ENCODE data around the gene TNS4. TPM values are rescaled to one million over a fixed set of nuclear protein-coding genes. Genes with fewer than 3 reads are reported as not detected.

Gene TNS4
- total and polyA plus RNA-seq, 8 donors, result 0.03 to 1.6 (median 0.18) TPM; not detected in 2

DNA sequence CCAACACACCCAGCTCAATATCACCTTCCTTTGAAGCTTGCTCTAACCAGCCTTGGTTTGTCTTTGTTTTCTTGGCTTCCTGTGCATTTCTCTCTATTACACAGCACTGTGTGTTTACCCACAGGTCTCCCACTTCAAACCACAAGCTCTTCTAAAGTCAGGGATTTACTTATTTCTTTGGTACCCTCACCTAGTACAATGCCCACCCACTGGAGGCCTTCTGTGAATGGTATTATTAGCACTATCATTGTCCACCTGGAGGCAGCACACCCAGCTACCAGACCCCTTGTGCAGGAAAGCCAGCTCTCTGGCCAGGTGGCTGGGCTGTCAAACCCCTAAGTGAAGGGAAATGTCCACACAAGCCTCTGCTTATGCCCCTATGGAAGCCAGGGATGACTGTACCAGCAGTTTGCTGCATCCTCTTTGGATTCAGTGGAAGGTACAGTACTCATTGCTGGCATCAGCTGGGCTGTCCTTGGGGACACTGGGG, 74.4 kb downstream of the TNS4 start:
- TF ChIP-seq, protein P1, sequence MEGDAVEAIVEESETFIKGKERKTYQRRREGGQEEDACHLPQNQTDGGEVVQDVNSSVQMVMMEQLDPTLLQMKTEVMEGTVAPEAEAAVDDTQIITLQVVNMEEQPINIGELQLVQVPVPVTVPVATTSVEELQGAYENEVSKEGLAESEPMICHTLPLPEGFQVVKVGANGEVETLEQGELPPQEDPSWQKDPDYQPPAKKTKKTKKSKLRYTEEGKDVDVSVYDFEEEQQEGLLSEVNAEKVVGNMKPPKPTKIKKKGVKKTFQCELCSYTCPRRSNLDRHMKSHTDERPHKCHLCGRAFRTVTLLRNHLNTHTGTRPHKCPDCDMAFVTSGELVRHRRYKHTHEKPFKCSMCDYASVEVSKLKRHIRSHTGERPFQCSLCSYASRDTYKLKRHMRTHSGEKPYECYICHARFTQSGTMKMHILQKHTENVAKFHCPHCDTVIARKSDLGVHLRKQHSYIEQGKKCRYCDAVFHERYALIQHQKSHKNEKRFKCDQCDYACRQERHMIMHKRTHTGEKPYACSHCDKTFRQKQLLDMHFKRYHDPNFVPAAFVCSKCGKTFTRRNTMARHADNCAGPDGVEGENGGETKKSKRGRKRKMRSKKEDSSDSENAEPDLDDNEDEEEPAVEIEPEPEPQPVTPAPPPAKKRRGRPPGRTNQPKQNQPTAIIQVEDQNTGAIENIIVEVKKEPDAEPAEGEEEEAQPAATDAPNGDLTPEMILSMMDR (IDR thresholded peaks at IDR 0.05), result no peak

More for the DNA sequence above, 74.4 kb downstream of the TNS4 start:
- no peak for ATAC-seq
- Histone ChIP-seq H3K27me3 (no peaks in the 10 kb centered on the region), H3K36me3 (no peaks in the 10 kb centered on the region), H3K4me1 (peaks cover 0 to 5% of the 10 kb centered on the region in 2 donors), H3K9me3 (no peaks in the 10 kb centered on the region), H3K4me3 (no peak overlapping the region), H3K27ac (no peak overlapping the region)
- DNase-seq, result peak in 1 of 4 donors; percentile 12
- intact Hi-C loops (cut with DNase I), result no loop called here

Other genes with a start within 250 kb of the TNS4 start
- 10 to 100 TPM; 12.8 to 24.1 TPM for gene CDC6, start 213.7 kb downstream of the TNS4 start, total RNA-seq
- 10 to 100 TPM; 15.6 to 25.9 (median 20.3) TPM for gene CDC6, start 213.7 kb downstream of the TNS4 start, polyA plus RNA-seq (ENCODE audit: insufficient read length in 6 of 6)
- 10 to 100 TPM; 54.7 to 62.6 TPM for gene RARA, start 192.4 kb downstream of the TNS4 start, total RNA-seq
- 10 to 100 TPM; 45.5 to 58.6 (median 52.4) TPM for gene RARA, start 192.4 kb downstream of the TNS4 start, polyA plus RNA-seq (ENCODE audit: insufficient read length in 6 of 6)
- gene GJD3, start 136.9 kb downstream of the TNS4 start, total RNA-seq, result 1 to 10 TPM; 3.0 to 3.6 TPM
- under 1 TPM in 1 of 6 donors, not detected in 5; 0.18 TPM for gene GJD3, start 136.9 kb downstream of the TNS4 start, polyA plus RNA-seq (ENCODE audit: insufficient read length in 6 of 6)
- gene TOP2A, start 83.7 kb downstream of the TNS4 start, total RNA-seq, result 10 to 100 TPM; 18.1 to 40.0 TPM
- 100 to 1,000 TPM; 116 to 314 (median 158) TPM for gene TOP2A, start 83.7 kb downstream of the TNS4 start, polyA plus RNA-seq (ENCODE audit: insufficient read length in 6 of 6)
- 100 to 1,000 TPM; 333 to 407 TPM for gene IGFBP4, start 58.2 kb downstream of the TNS4 start, total RNA-seq
- gene IGFBP4, start 58.2 kb downstream of the TNS4 start, polyA plus RNA-seq (ENCODE audit: insufficient read length in 6 of 6), result 100 to 1,000 TPM; 207 to 257 (median 227) TPM
- gene CCR7, start 63.8 kb upstream of the TNS4 start, total RNA-seq, result 1 to 10 TPM in 1 of 2 donors, under 1 TPM in 1; 0.35 to 1.6 TPM
- 1 to 10 TPM in 2 of 6 donors, under 1 TPM in 4; 0.48 to 1.3 (median 0.79) TPM for gene CCR7, start 63.8 kb upstream of the TNS4 start, polyA plus RNA-seq (ENCODE audit: insufficient read length in 6 of 6)
- 10 to 100 TPM; 83.9 to 87.6 TPM for gene SMARCE1, start 146.2 kb upstream of the TNS4 start, total RNA-seq
- gene SMARCE1, start 146.2 kb upstream of the TNS4 start, polyA plus RNA-seq (ENCODE audit: insufficient read length in 6 of 6), result 100 to 1,000 TPM; 217 to 262 (median 235) TPM
- under 1 TPM in 1 of 2 donors, not detected in 1; 0.55 TPM for gene KRT222, start 163.6 kb upstream of the TNS4 start, total RNA-seq
- gene KRT222, start 163.6 kb upstream of the TNS4 start, polyA plus RNA-seq (ENCODE audit: insufficient read length in 6 of 6), result under 1 TPM; 0.21 to 0.61 (median 0.37) TPM
- gene KRT24, start 202.1 kb upstream of the TNS4 start, total RNA-seq, result not detected
- not detected for gene KRT24, start 202.1 kb upstream of the TNS4 start, polyA plus RNA-seq (ENCODE audit: insufficient read length in 6 of 6)